ENCODE results near the gene FADS6. TPM values are rescaled to one million over a fixed set of nuclear protein-coding genes. Genes with fewer than 3 reads are reported as not detected.

The FADS6 gene
- total RNA-seq, 1 experiment from 2014 or later = not detected

DNA sequence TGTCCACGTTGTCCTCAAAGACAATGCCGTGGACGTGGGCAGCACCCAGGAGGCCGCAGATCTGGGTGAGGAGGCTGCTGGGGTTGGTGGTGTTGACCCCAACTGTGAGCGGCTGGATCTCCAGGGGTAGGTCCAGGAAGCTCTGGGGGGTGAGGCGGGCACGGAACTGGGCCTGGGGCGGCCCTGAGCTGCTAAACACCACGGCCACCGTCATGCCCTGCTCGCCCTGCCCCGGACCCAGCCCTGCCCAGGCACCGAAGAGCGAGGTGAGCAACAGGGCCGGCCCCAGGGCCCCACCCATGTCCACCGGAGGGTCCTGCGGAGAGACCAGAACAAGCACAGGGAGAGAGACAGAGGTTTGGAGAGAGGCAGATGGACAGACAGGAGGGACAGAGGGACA is 38.6 kb downstream of the FADS6 start:
- no peak overlapping the region for H3K27ac Mint-ChIP-seq (ENCODE audit: unreplicated experiment)
- CTCF ChIA-PET = no interaction called here
- no peak for DNase-seq
- no TSS peak for BruUV-seq (replicated peaks)
- intact Hi-C loops (cut with micrococcal nuclease; ENCODE audit: unreplicated experiment) = no loop called here
- TF ChIP-seq, protein P1, sequence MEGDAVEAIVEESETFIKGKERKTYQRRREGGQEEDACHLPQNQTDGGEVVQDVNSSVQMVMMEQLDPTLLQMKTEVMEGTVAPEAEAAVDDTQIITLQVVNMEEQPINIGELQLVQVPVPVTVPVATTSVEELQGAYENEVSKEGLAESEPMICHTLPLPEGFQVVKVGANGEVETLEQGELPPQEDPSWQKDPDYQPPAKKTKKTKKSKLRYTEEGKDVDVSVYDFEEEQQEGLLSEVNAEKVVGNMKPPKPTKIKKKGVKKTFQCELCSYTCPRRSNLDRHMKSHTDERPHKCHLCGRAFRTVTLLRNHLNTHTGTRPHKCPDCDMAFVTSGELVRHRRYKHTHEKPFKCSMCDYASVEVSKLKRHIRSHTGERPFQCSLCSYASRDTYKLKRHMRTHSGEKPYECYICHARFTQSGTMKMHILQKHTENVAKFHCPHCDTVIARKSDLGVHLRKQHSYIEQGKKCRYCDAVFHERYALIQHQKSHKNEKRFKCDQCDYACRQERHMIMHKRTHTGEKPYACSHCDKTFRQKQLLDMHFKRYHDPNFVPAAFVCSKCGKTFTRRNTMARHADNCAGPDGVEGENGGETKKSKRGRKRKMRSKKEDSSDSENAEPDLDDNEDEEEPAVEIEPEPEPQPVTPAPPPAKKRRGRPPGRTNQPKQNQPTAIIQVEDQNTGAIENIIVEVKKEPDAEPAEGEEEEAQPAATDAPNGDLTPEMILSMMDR (IDR thresholded peaks at IDR 0.05; ENCODE audit: unreplicated experiment) = no peak
- peaks cover 92% of the 10 kb centered on the region for H3K27me3 Mint-ChIP-seq (ENCODE audit: unreplicated experiment)
- H3K4me1 Mint-ChIP-seq (ENCODE audit: low read depth, unreplicated experiment) = no peaks in the 10 kb centered on the region
- H3K4me3 Mint-ChIP-seq (ENCODE audit: low read depth, unreplicated experiment) = no peak overlapping the region
- no peaks in the 10 kb centered on the region for H3K36me3 Mint-ChIP-seq (ENCODE audit: insufficient read depth, unreplicated experiment)
- H3K9me3 Mint-ChIP-seq (ENCODE audit: low read depth, unreplicated experiment) = no peaks in the 10 kb centered on the region

DNA sequence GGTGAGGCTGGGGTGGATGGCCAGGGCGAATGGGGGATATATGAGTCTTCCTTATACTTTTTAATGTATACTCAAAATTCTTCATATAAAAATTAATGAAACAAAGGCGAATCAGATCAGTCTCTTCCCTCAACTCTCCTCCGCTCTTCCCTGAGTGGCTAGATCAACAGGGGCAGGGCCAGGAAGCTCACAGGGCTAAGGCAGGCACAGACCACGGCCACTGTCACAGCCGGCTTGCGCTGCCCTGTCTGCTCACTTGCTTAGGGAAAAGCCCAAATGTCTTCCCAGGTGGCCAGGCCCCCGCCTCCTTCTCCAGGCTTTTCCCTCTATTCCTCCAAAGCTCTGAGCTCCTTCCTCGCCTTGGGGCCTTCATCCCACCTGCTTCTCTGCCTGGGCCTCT is 39.8 kb downstream of the FADS6 start:
- TF ChIP-seq, protein P1 (IDR thresholded peaks at IDR 0.05; ENCODE audit: unreplicated experiment) = no peak
- H3K36me3 Mint-ChIP-seq (ENCODE audit: insufficient read depth, unreplicated experiment) = peaks cover under 1% of the 10 kb centered on the region
- DNase-seq = no peak
- H3K4me1 Mint-ChIP-seq (ENCODE audit: low read depth, unreplicated experiment) = no peaks in the 10 kb centered on the region
- CTCF ChIA-PET = no interaction called here
- H3K4me3 Mint-ChIP-seq (ENCODE audit: low read depth, unreplicated experiment) = no peak overlapping the region
- H3K27me3 Mint-ChIP-seq (ENCODE audit: unreplicated experiment) = peaks cover 92% of the 10 kb centered on the region
- H3K9me3 Mint-ChIP-seq (ENCODE audit: low read depth, unreplicated experiment) = no peaks in the 10 kb centered on the region
- intact Hi-C loops (cut with micrococcal nuclease; ENCODE audit: unreplicated experiment) = no loop called here
- no TSS peak for BruUV-seq (replicated peaks)
- H3K27ac Mint-ChIP-seq (ENCODE audit: unreplicated experiment) = no peak overlapping the region

DNA sequence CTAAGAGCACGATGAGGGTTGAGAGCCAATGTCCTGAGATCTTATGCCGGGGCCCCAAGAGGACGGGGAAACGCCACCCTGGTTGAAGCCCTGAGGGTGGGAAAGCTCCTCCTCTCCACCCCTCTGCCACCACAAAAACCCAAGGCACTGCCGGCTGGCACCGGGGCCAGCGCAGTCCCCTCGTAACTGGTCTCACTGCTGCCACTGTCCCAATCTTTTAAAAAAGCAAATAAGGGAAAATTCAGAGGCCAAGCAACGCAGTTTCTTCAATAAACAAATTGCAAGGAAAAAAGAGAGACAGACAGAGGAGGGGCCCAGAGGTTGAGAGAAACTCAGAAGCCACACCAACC is 40.4 kb downstream of the FADS6 start:
- Mint-ChIP-seq H3K4me1 (ENCODE audit: low read depth, unreplicated experiment) (no peaks in the 10 kb centered on the region), H3K9me3 (ENCODE audit: low read depth, unreplicated experiment) (no peaks in the 10 kb centered on the region), H3K36me3 (ENCODE audit: insufficient read depth, unreplicated experiment) (peaks cover 5% of the 10 kb centered on the region), H3K4me3 (ENCODE audit: low read depth, unreplicated experiment) (no peak overlapping the region), H3K27ac (ENCODE audit: unreplicated experiment) (no peak overlapping the region), H3K27me3 (ENCODE audit: unreplicated experiment) (peaks cover 92% of the 10 kb centered on the region)
- intact Hi-C loops (cut with micrococcal nuclease; ENCODE audit: unreplicated experiment) = no loop called here
- TF ChIP-seq, protein P1 (IDR thresholded peaks at IDR 0.05; ENCODE audit: unreplicated experiment) = no peak
- BruUV-seq (replicated peaks) = no TSS peak
- no peak for DNase-seq
- CTCF ChIA-PET = no interaction called here

DNA sequence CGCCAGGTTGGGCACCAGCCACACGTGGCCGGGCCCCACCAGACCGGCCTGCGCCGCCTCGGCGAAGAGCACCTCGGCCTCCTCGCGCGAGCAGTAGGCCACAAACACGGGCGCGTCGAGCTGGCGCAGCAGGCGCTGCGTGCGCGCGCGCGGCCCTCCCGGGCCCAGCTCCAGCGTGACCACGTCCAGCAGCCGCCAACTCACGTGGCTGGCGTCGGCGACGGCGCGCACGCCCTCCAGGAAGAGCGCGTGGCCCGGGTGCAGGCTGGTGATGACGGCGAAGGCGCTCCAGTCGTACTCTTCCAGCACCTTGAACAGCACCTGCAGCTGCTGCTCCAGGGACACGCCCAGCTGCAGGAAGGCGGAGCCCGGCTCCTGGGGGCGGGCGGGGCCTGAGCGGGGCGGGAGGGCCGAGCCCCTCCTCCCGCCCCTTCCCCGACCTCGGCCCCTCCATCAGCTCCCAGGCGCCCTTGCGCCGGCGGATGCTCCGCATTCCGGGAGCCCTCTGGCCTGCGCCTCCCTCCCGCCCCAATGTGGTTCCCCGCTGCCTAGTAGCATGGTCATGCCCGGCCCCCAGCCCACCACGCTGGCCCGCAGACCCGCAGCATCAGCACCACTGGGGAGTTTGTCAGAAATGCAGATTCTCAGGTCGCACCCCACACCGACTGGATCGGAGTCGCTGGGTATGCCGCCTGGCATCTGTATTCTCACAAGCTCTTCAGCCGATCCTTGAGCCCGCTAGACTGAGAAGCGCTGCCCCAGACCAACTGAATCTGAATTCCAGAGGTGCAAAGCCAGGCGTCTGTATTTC is 41.0 kb downstream of the FADS6 start:
- CTCF ChIA-PET = no interaction called here

More for the DNA sequence above, 41.0 kb downstream of the FADS6 start:
- Mint-ChIP-seq H3K27me3 (ENCODE audit: unreplicated experiment) (peaks cover 91% of the 10 kb centered on the region), H3K4me3 (ENCODE audit: low read depth, unreplicated experiment) (no peak overlapping the region), H3K36me3 (ENCODE audit: insufficient read depth, unreplicated experiment) (peaks cover 5% of the 10 kb centered on the region), H3K27ac (ENCODE audit: unreplicated experiment) (no peak overlapping the region), H3K9me3 (ENCODE audit: low read depth, unreplicated experiment) (no peaks in the 10 kb centered on the region), H3K4me1 (ENCODE audit: low read depth, unreplicated experiment) (no peaks in the 10 kb centered on the region)
- intact Hi-C loops (cut with micrococcal nuclease; ENCODE audit: unreplicated experiment) = no loop called here
- TF ChIP-seq, protein P1 (IDR thresholded peaks at IDR 0.05; ENCODE audit: unreplicated experiment) = no peak
- BruUV-seq (replicated peaks) = no TSS peak
- DNase-seq = no peak

All from Calu3 (cell line).